ES-I3 (cell line): ENCODE results near the gene HAAO.

Experiments used
- H3K36me3 ChIP-seq: 2 replicates; pipeline ENCODE4 v1.6.1; 2013; ENCODE audit warnings: mild to moderate bottlenecking, low read length, control low read depth, moderate library complexity; ENCODE audit not compliant: insufficient read depth
- H3K4me1 ChIP-seq: 2 replicates; pipeline ENCODE4 v1.6.1; 2013; ENCODE audit warnings: mild to moderate bottlenecking, control low read depth, low read length; ENCODE audit not compliant: insufficient read depth
- H3K9ac ChIP-seq: 2 replicates; pipeline ENCODE4 v1.6.1; 2013; ENCODE audit warnings: low read depth, mild to moderate bottlenecking, low read length, moderate library complexity
- H3K9me3 ChIP-seq: 2 replicates; pipeline ENCODE4 v1.6.1; 2013; ENCODE audit warnings: mild to moderate bottlenecking, low read length, moderate library complexity; ENCODE audit not compliant: control insufficient read depth, insufficient read depth

Gene HAAO

GRCh38 chr2:42792087-42792582, 248 bp downstream of the HAAO start:
- H3K9ac ChIP-seq: peak overlapping the region; percentile 70
- H3K4me1 ChIP-seq: peaks cover 17% of the 10 kb centered on the region

GRCh38 chr2:42791606-42792005, 777 bp downstream of the HAAO start:
- Histone ChIP-seq H3K9me3 (no peaks in the 10 kb centered on the region), H3K9ac (peak overlapping the region; percentile 70)

More at GRCh38 chr2:42792087-42792582, 248 bp downstream of the HAAO start:
- Histone ChIP-seq H3K36me3 (no peaks in the 10 kb centered on the region), H3K9me3 (no peaks in the 10 kb centered on the region)

GRCh38 chr2:42789751-42790150, 2.6 kb downstream of the HAAO start:
- H3K4me1 ChIP-seq: peaks cover 12% of the 10 kb centered on the region
- no peaks in the 10 kb centered on the region for H3K9me3 ChIP-seq
- H3K36me3 ChIP-seq: no peaks in the 10 kb centered on the region
- H3K9ac ChIP-seq: no peak overlapping the region

More at GRCh38 chr2:42791606-42792005, 777 bp downstream of the HAAO start:
- peaks cover 17% of the 10 kb centered on the region for H3K4me1 ChIP-seq
- H3K36me3 ChIP-seq: no peaks in the 10 kb centered on the region

- no peaks in the 10 kb centered on the region for H3K9me3 ChIP-seq
- no peak overlapping the region for H3K9ac ChIP-seq
- peaks cover 4% of the 10 kb centered on the region for H3K4me1 ChIP-seq
- no peaks in the 10 kb centered on the region for H3K36me3 ChIP-seq
Measured at GRCh38 chr2:42788882-42789281, 3.5 kb downstream of the HAAO start.

- H3K9ac ChIP-seq: no peak overlapping the region
- no peaks in the 10 kb centered on the region for H3K36me3 ChIP-seq
- no peaks in the 10 kb centered on the region for H3K4me1 ChIP-seq
- no peaks in the 10 kb centered on the region for H3K9me3 ChIP-seq
Measured at GRCh38 chr2:42788478-42788793, 3.9 kb downstream of the HAAO start.

- Histone ChIP-seq H3K4me1 (no peaks in the 10 kb centered on the region), H3K36me3 (no peaks in the 10 kb centered on the region), H3K9me3 (no peaks in the 10 kb centered on the region), H3K9ac (no peak overlapping the region)
Measured at GRCh38 chr2:42787788-42788477, 4.5 kb downstream of the HAAO start.

- no peaks in the 10 kb centered on the region for H3K9me3 ChIP-seq
- H3K9ac ChIP-seq: no peak overlapping the region
- H3K4me1 ChIP-seq: no peaks in the 10 kb centered on the region
- no peaks in the 10 kb centered on the region for H3K36me3 ChIP-seq
Measured at GRCh38 chr2:42787424-42787787, 5.0 kb downstream of the HAAO start.

GRCh38 chr2:42786561-42787345, 5.6 kb downstream of the HAAO start:
- Histone ChIP-seq H3K36me3 (no peaks in the 10 kb centered on the region), H3K4me1 (no peaks in the 10 kb centered on the region), H3K9ac (no peak overlapping the region), H3K9me3 (no peaks in the 10 kb centered on the region; the same call in 1 of the 2 replicates)

GRCh38 chr2:42784204-42784880, 8.0 kb downstream of the HAAO start:
- Histone ChIP-seq H3K9me3 (peaks cover 3% of the 10 kb centered on the region), H3K9ac (no peak overlapping the region), H3K36me3 (no peaks in the 10 kb centered on the region), H3K4me1 (no peaks in the 10 kb centered on the region)

- no peaks in the 10 kb centered on the region for H3K36me3 ChIP-seq
- H3K4me1 ChIP-seq: no peaks in the 10 kb centered on the region
- no peak overlapping the region for H3K9ac ChIP-seq
- H3K9me3 ChIP-seq: peaks cover 4% of the 10 kb centered on the region
Measured at GRCh38 chr2:42783511-42783910, 8.9 kb downstream of the HAAO start.

GRCh38 chr2:42781181-42781580, 11.2 kb downstream of the HAAO start:
- H3K9ac ChIP-seq: no peak overlapping the region
- H3K4me1 ChIP-seq: no peaks in the 10 kb centered on the region
- peaks cover 5% of the 10 kb centered on the region for H3K9me3 ChIP-seq
- no peaks in the 10 kb centered on the region for H3K36me3 ChIP-seq

GRCh38 chr2:42777883-42778805, 14.2 kb downstream of the HAAO start:
- no peaks in the 10 kb centered on the region for H3K36me3 ChIP-seq
- H3K4me1 ChIP-seq: peaks cover 6% of the 10 kb centered on the region; the same call in 1 of the 2 replicates
- H3K9ac ChIP-seq: no peak overlapping the region
- H3K9me3 ChIP-seq: peaks cover 5% of the 10 kb centered on the region

- Histone ChIP-seq H3K9ac (no peak overlapping the region), H3K4me1 (peaks cover 8% of the 10 kb centered on the region; the same call in 1 of the 2 replicates), H3K9me3 (peaks cover 2% of the 10 kb centered on the region; the same call in 1 of the 2 replicates), H3K36me3 (no peaks in the 10 kb centered on the region)
Measured at GRCh38 chr2:42775810-42776209, 16.6 kb downstream of the HAAO start.

- peaks cover 2% of the 10 kb centered on the region; the same call in 1 of the 2 replicates for H3K9me3 ChIP-seq
- H3K4me1 ChIP-seq: peaks cover 8% of the 10 kb centered on the region; the same call in 1 of the 2 replicates
- H3K36me3 ChIP-seq: no peaks in the 10 kb centered on the region
- no peak overlapping the region for H3K9ac ChIP-seq
Measured at GRCh38 chr2:42775186-42775585, 17.2 kb downstream of the HAAO start.
